Fibroblast of mammary gland (primary cell): ENCODE measurements around the gene SCUBE2.

ENCODE experiments used
- DNase-seq: peaks from one replicate; pipeline ENCODE4 v3.0.0-alpha.2; 2010; ENCODE audit warnings: low read depth
- H3K4me3 ChIP-seq: 2 replicates; pipeline ENCODE4 v1.5.1; 2011; ENCODE audit warnings: low read depth, mild to moderate bottlenecking, low read length, moderate library complexity; ENCODE audit not compliant: control insufficient read depth
- CTCF ChIP-seq: conservative IDR thresholded peaks from 2 replicates; pipeline ENCODE4 v1.5.1; 2011; ENCODE audit warnings: low read depth, low read length, inconsistent platforms; ENCODE audit not compliant: control insufficient read depth, insufficient read depth

Gene SCUBE2

GRCh38 chr11:9075556-9075955 is 15.8 kb downstream of the SCUBE2 start:
- no peak overlapping the region for H3K4me3 ChIP-seq
- no peak for DNase-seq
- no peak for TF ChIP-seq CTCF

- DNase-seq: no peak
- no peak for TF ChIP-seq CTCF
- no peak overlapping the region for H3K4me3 ChIP-seq
Measured at GRCh38 chr11:9074338-9075029, 16.9 kb downstream of the SCUBE2 start.

GRCh38 chr11:9073466-9074225 is 17.8 kb downstream of the SCUBE2 start:
- H3K4me3 ChIP-seq: no peak overlapping the region
- DNase-seq: no peak
- no peak for TF ChIP-seq CTCF

GRCh38 chr11:9072626-9073176 is 18.7 kb downstream of the SCUBE2 start:
- no peak overlapping the region for H3K4me3 ChIP-seq
- no peak for TF ChIP-seq CTCF
- DNase-seq: no peak

- no peak for TF ChIP-seq CTCF
- no peak for DNase-seq
Measured at GRCh38 chr11:9071692-9072091, 19.7 kb downstream of the SCUBE2 start.

GRCh38 chr11:9070749-9071491 is 20.5 kb downstream of the SCUBE2 start:
- no peak for TF ChIP-seq CTCF
- DNase-seq: no peak
- no peak overlapping the region for H3K4me3 ChIP-seq

More at GRCh38 chr11:9071692-9072091, 19.7 kb downstream of the SCUBE2 start:
- H3K4me3 ChIP-seq: no peak overlapping the region
